Coronary artery (tissue), 2 donors: ENCODE data around the gene SORL1-AS1.

Experiments used
- DNase-seq: peaks from one replicate; pipeline ENCODE4 v3.0.0-alpha.2; 2017; ENCODE audit warnings: low spot score
- H3K27ac ChIP-seq, 2 donors: fragments of 200-600 bp; sonication (generic); one replicate each; pipeline ENCODE4 v1.5.1; 2016 to 2019
- H3K4me3 ChIP-seq: fragments of 200-600 bp; sonication (generic); 2 replicates; pipeline ENCODE4 v1.5.1; 2016; ENCODE audit warnings: mild to moderate bottlenecking, moderate library complexity
- CTCF ChIP-seq: fragments of 200-600 bp; sonication (generic); IDR thresholded peaks from one replicate; pipeline ENCODE4 v1.5.1; 2019; ENCODE audit warnings: antibody characterized with exemption

Gene SORL1-AS1

GRCh38 chr11:121466063-121466794, 13.5 kb upstream of the SORL1-AS1 start:
- DNase-seq: peak; percentile 93
- Histone ChIP-seq H3K27ac (peak overlapping the region; percentile 68 to 73), H3K4me3 (peak overlapping the region; percentile 16)
- TF ChIP-seq CTCF: no peak

GRCh38 chr11:121465709-121466062, 12.9 kb upstream of the SORL1-AS1 start:
- peak overlapping the region; percentile 44 to 73 for H3K27ac ChIP-seq
- no peak for DNase-seq
- TF ChIP-seq CTCF: no peak

GRCh38 chr11:121464352-121464946, 11.7 kb upstream of the SORL1-AS1 start:
- peak; percentile 83 for DNase-seq

More at GRCh38 chr11:121465709-121466062, 12.9 kb upstream of the SORL1-AS1 start:
- no peak overlapping the region for H3K4me3 ChIP-seq

GRCh38 chr11:121463689-121464335, 11.0 kb upstream of the SORL1-AS1 start:
- H3K27ac ChIP-seq: peak overlapping the region; percentile 67 to 84
- DNase-seq: no peak
- no peak for TF ChIP-seq CTCF
- H3K4me3 ChIP-seq: no peak overlapping the region

More at GRCh38 chr11:121464352-121464946, 11.7 kb upstream of the SORL1-AS1 start:
- Histone ChIP-seq H3K4me3 (no peak overlapping the region), H3K27ac (peak overlapping the region; percentile 67 to 84)
- no peak for TF ChIP-seq CTCF

GRCh38 chr11:121461843-121462242, 9.1 kb upstream of the SORL1-AS1 start:
- no peak for DNase-seq
- Histone ChIP-seq H3K4me3 (no peak overlapping the region), H3K27ac (no peak overlapping the region)
- TF ChIP-seq CTCF: no peak

- TF ChIP-seq CTCF: no peak
- H3K4me3 ChIP-seq: no peak overlapping the region
- H3K27ac ChIP-seq: no peak overlapping the region
- DNase-seq: no peak
These were observed 8.3 kb upstream of the SORL1-AS1 start for GRCh38 chr11:121460941-121461514.
